ENCODE data around the gene LRCH4.
"Not testable (repeated sequence)": the region's sequence is repeated elsewhere in the genome, so short reads cannot be mapped to it uniquely, and the experiment has no call there.

DNA sequence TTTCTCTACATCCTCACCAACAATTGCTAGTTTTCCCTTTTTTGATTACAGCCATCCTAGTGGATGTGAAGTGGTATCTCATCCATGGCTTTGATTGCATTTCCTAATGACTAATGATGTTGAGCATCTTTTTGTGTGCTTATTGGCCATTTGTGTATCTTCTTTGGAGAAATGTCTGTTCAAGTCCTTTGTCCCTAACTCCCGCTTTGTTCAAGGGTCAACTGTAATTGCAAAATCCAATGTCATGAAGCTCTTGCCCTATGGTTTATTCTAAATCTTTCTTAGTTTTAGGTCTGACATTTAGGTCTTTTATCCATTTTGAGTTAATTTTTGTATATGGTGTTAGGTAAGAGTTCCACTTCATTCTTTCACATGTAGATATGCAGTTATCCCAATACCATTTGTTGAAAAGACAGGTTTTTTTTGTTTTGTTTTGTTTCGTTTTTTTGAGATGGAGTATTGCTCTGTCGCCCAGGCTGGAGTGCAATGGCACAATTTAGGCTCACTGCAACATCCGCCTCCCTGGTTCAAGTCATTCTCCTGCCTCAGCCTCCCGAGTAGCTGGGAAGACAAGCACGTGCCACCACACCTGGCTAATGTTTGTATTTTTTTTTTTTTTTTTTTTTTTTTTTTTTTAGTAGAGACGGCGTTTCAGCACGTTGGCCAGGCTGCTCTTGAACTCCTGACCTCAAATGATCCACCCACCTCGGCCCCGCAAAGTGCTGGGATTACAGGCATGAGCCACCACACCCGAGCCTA lies 57.6 kb downstream of the LRCH4 start:
- TF ChIP-seq, protein P1, sequence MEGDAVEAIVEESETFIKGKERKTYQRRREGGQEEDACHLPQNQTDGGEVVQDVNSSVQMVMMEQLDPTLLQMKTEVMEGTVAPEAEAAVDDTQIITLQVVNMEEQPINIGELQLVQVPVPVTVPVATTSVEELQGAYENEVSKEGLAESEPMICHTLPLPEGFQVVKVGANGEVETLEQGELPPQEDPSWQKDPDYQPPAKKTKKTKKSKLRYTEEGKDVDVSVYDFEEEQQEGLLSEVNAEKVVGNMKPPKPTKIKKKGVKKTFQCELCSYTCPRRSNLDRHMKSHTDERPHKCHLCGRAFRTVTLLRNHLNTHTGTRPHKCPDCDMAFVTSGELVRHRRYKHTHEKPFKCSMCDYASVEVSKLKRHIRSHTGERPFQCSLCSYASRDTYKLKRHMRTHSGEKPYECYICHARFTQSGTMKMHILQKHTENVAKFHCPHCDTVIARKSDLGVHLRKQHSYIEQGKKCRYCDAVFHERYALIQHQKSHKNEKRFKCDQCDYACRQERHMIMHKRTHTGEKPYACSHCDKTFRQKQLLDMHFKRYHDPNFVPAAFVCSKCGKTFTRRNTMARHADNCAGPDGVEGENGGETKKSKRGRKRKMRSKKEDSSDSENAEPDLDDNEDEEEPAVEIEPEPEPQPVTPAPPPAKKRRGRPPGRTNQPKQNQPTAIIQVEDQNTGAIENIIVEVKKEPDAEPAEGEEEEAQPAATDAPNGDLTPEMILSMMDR (IDR thresholded peaks at IDR 0.05 in 2 of 3, conservative IDR thresholded peaks at IDR 0.05 in 1 of 3; ENCODE audit: insufficient read depth in 2 of 3, low read depth in 1 of 3, low read length in 3 of 3), result not testable (repeated sequence)
- not testable (repeated sequence) for TF ChIP-seq MAFG (tag; conservative IDR thresholded peaks at IDR 0.05); PCBP2 (IDR thresholded peaks at IDR 0.05; ENCODE audit: low read depth, low read length, poor library complexity, severe bottlenecking); CHD1 (IDR thresholded peaks at IDR 0.05; ENCODE audit: low read length); ZNF175 (CRISPR knock-in tag; IDR thresholded peaks at IDR 0.05; ENCODE audit: low read depth); TBL1XR1 (IDR thresholded peaks at IDR 0.05; ENCODE audit: low read length in 2 of 2)

All from K562 (cell line).